HG03039 (cell line): ENCODE results near the gene MRPL36.
"Not testable (repeated sequence)": the region's sequence is repeated elsewhere in the genome, so short reads cannot be mapped to it uniquely, and the experiment has no call there.

Experiments used
- ATAC-seq: cut with Tn5 transposase; IDR thresholded peaks from one replicate; pipeline ENCODE4 v1.9.1; 2021; ENCODE audit warnings: mild to moderate bottlenecking, moderate library complexity; ENCODE audit not compliant: unreplicated experiment

MRPL36 gene

GRCh38 chr5:1815881-1816292 is 16.2 kb upstream of the MRPL36 start:
- no peak for ATAC-seq

- ATAC-seq: no peak
Measured at GRCh38 chr5:1815071-1815786, 15.6 kb upstream of the MRPL36 start.

GRCh38 chr5:1814183-1815020 is 14.8 kb upstream of the MRPL36 start:
- no peak for ATAC-seq

- no peak for ATAC-seq
Measured at GRCh38 chr5:1810581-1811101, 11.0 kb upstream of the MRPL36 start.

GRCh38 chr5:1809416-1810035 is 9.9 kb upstream of the MRPL36 start:
- ATAC-seq: no peak

DNA sequence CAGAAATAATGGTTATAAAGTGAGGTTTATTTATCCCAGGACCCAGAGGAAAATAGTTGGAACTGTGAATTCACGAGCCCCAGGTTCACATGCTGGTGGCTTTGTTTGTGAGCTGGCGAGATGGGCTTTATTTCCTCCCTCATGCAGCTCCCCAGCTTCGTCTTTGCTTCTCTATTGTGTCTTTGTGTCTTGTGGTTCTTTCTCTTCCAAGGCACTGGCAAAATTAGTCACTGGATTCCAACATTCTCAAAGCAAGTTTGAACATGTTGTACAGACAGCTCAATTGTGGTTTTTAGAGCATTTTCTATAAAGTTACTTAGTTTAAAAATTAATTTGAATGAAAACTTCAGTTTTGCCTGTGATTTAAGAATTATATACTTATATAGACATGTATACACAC is 8.8 kb upstream of the MRPL36 start:
- no peak for ATAC-seq

GRCh38 chr5:1807451-1808185 is 8.0 kb upstream of the MRPL36 start:
- no peak for ATAC-seq

DNA sequence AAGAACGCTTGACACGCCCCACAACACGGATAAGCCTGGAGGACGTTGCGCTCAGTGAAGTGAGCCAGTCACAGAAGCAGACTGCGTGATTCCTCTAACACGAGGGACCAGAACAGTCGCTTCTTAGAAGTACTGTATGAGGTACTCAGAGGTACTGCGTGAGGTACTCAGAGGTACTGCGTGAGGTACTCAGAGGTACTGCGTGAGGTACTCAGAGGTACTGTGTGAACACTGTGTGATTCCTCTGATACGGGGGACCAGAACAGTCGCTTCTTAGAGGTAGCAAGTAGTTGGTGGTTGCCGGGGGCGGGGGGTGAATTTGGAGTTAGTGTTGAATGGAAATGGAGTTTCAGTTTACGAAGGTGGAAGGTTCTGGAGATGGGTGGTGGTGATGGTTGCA is 7.3 kb upstream of the MRPL36 start:
- no peak for ATAC-seq

GRCh38 chr5:1806199-1806598 is 6.6 kb upstream of the MRPL36 start:
- no peak for ATAC-seq

- no peak for ATAC-seq
Measured at GRCh38 chr5:1805736-1806135, 6.1 kb upstream of the MRPL36 start.

DNA sequence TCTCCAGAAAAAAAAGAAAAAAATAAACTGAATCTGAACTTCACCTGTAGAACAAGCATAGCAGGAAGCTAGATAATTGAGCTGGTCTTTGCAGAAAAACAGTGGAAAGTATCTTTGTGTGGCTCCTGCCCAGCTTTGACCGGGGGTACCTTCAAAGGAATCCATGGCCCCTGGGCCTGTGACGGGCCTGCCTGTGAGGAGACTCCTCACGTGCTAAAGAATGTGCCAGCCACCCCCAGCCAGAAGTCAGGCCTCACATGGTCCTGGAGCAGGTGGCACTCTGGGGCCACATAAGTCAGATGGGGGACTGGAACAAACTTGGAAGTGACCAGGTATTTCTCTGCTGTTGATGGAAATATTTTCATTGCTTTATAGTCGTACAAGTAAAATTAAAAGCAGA is 5.7 kb upstream of the MRPL36 start:
- no peak for ATAC-seq

DNA sequence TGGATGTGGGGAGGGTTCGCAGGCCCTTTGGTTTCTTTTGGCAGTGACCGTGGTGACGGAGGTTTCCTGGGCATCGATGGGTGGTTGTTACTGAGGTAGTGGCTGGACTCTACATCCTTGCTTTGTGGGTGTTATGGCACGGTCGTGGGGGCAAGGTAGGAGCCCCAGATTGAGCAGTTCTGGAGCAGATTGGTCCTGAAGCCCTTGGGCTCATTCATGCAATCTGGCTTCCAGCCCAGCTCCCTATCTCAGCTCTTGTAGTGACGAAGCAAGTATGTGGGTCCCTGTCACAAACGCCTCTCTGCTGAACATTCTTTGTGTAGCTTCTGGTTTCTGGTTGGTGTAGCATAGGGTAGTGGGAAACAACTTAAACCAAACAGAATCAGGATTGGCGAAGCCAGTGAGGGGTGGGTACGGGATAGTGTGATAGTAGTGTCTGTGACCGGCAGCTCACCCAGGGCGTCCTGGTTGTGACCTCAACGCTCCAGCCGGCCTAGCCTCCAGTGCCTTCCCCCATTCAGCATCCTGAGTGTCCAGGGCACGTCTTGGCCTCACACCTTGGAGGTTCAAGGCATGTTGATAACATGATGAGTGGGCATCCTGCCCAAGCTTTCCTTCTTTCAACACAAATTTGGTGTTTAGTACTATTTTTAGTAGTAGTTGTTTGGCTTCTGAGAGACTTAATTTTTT is 4.5 kb upstream of the MRPL36 start:
- no peak for ATAC-seq

DNA sequence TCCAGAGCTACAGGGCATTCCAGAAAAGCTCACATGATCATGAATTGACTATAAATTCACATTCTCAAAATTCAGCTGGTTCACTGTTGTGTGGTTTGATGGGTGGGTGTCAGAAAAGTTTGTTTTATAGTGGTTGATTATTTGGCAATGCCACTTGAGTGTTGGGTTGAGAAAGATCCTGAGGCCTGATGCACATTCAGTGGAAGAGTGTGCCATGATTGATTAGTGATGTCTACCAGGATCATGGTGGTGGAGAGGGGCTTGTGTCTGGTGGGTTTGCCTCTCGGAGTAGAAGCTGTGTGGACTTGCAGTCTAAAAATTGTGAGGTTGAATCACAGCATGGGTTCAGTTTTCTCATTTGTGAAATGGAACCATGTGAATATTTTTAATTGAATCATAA is 3.6 kb upstream of the MRPL36 start:
- no peak for ATAC-seq

GRCh38 chr5:1801967-1802295 is 2.3 kb upstream of the MRPL36 start:
- no peak for ATAC-seq

- peak; percentile 38 for ATAC-seq
Measured at GRCh38 chr5:1801222-1801966, 1.8 kb upstream of the MRPL36 start, which contains the start of gene NDUFS6. Gene NDUFS6 (plus strand): TSS chr5:1801407. CDS start chr5:1801418, 11 bp downstream.

DNA sequence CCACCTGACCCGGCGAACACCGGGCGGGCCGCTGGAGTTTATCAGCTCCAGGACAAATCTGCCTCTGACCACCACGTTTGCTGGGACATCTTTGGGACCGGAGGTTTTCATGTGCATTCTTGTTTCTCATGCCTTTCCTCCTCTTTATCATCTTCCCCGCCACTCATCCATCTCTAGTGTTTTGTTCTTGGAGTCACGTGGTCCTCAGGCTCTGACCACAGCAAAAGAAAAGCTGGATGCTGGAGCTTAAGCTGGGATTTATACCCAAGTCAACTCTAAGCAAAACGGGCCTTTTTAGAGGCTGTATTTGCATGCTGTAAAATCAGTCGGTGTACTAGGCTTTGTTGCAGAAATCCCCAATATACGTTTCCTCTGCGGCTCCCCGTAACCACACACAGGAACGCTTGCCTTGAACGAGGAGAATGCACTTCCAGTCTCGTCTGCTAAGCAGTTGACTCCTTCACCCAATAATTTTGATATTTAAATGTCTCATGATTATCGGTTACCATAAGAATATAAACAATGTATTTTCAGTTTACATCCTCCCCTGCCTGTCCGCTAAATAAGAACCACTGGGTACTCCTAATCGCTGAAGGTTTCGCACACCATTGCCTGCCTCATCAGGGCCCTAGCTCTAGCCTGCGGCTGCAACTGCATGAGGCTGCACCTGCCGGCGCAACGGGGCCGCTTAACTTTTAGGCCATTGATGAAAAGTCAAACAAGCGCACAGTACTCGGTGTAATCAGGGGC is 1.0 kb upstream of the MRPL36 start:
- peak; percentile 30 for ATAC-seq

DNA sequence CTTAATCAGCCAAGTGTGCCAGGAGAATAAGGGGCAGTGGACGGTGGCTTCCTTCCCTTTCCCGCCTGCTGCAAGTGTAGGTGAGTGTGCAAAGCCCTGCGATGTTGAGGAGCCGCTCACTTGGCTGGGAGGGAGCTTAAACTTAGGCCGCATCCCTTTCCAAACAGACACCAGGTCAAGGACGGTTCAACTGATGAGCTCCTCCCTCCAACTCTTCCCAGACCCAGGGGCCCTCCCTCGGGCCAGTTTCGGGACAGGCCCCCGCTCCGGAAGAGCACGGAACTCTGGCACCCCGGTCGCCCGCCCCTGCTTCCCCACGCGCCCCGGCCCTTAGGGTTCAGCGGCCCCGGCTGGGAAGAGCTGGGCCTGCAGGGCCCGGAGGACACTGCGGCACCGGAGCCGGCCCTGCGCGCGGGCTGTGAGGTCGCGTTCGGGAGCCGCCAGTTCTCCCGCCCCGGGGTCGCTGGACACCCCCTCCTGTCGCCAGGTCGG is 481 bp downstream of the MRPL36 start:
- peak; percentile 29 for ATAC-seq

- ATAC-seq: not testable (repeated sequence)
Measured at GRCh38 chr5:1798589-1798988, 1.0 kb downstream of the MRPL36 start.

GRCh38 chr5:1797855-1798254 is 1.8 kb downstream of the MRPL36 start:
- ATAC-seq: no peak
